HT1080 (cell line): Measurements from ENCODE around the gene FOXN3. TPM values are rescaled to one million over a fixed set of nuclear protein-coding genes. Genes with fewer than 3 reads are reported as not detected.

Source experiments
- DNase-seq: peaks from one replicate; pipeline ENCODE4 v3.0.0-alpha.2; 2015; ENCODE audit warnings: low read depth
- total RNA-seq: library from RNA; depleted of rRNA; stranded (reverse); fragments of >200 nt; shearing (Covaris generic); gene quantifications from 2 replicates; pipeline ENCODE4 v1.2.3, GENCODE V29; 2014

Gene FOXN3
- total RNA-seq, 1 experiment from 2014 or later: 15.6 TPM

GRCh38 chr14:89110110-89110509, 306.9 kb downstream of the FOXN3 start:
- DNase-seq: no peak

DNA sequence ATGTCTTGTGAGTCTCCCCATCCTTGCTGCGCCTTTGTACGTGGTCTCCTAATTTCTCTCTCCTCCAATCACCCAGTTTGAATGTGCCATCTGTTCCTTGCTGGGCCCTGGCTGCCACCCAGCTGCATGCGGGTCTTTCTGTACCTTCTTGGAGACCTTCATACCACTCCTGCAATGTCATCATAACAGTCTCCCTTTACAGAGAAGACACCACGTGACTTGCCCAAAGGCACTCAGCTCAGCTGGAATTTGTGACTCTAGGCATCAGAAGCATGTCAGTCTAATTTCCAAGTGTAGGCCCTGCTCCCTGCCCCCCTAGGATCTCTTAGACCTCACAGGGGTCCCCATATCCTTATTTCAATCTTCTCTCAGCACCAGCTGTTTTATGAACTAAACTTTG, 308.4 kb downstream of the FOXN3 start:
- no peak for DNase-seq

DNA sequence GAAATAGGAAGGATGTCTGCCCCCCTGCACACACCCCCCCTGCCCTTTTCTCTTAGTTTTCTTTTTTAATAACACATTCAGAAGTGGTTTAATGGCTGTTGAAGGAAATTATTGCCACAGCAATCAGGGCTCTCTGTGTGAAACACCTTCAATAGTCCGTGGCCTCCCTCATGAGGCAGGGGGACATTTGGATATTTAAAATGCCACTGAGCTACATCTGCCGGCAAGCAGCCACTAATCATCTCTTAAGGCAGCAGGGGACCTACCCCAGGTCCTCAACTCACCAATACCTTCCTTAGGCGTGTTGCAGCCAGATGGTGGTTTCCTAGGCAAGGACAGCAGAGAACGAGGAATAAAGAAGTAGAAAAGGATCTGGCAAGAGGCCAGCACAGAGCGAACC, 309.4 kb downstream of the FOXN3 start:
- DNase-seq: no peak
